Measurements from ENCODE around the gene TP53.

The TP53 gene

DNA sequence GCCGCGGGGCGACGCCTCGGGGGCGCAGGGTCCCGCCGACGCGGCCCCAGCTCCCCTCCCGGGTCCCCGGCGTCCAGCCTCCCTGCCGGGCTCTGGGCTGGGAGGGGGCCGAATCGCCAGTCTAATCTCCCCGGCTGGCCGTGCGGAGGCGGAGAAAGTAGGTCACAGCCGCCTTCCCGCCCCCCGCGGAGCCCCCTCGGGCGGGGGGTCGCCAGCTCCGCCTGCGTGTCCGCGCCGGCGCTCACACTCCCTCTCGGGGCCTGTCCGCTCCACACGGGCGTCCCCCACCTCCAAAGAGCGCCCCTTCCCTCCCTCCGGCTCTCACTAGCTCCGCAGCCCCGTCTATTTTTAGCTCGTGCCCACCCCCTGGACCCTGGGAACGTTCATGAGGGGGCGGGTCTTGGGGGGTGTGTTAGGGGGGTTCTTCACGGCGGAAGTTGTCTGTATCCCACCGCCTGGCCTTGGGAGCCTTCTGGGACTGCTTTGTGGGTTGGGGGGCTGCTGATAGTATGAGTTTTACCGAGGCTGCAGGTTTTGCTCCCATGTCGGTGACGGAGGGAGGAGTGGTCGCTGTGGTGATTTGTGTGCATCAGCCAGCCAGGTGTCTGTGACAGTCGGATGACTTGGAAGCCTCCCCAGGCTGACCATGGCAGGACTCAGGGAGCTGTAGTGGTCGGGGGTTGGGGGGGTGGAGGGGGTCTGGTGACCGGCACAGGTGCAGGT, 35.5 kb downstream of the TP53 start:
- H3K79me2 ChIP-seq (ENCODE audit: insufficient read depth, low read length) = no peaks in the 10 kb centered on the region
- no peak overlapping the region for H3K4me3 ChIP-seq (ENCODE audit: insufficient read depth, low read length, poor library complexity, severe bottlenecking)
- no peaks in the 10 kb centered on the region for H3F3A ChIP-seq (ENCODE audit: insufficient read depth)
- no peak overlapping the region for H3K27ac ChIP-seq (ENCODE audit: low read depth, low read length)
- H3K9me3 ChIP-seq (ENCODE audit: insufficient read depth, low read length) = no peaks in the 10 kb centered on the region
- TF ChIP-seq, protein P1, sequence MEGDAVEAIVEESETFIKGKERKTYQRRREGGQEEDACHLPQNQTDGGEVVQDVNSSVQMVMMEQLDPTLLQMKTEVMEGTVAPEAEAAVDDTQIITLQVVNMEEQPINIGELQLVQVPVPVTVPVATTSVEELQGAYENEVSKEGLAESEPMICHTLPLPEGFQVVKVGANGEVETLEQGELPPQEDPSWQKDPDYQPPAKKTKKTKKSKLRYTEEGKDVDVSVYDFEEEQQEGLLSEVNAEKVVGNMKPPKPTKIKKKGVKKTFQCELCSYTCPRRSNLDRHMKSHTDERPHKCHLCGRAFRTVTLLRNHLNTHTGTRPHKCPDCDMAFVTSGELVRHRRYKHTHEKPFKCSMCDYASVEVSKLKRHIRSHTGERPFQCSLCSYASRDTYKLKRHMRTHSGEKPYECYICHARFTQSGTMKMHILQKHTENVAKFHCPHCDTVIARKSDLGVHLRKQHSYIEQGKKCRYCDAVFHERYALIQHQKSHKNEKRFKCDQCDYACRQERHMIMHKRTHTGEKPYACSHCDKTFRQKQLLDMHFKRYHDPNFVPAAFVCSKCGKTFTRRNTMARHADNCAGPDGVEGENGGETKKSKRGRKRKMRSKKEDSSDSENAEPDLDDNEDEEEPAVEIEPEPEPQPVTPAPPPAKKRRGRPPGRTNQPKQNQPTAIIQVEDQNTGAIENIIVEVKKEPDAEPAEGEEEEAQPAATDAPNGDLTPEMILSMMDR (IDR thresholded peaks at IDR 0.05; ENCODE audit: insufficient read depth, low read length, poor library complexity, severe bottlenecking) = no peak
- TF ChIP-seq EZH2phosphoT487 (conservative IDR thresholded peaks at IDR 0.05; ENCODE audit: low read length) = no peak
- no peaks in the 10 kb centered on the region for H3K9me2 ChIP-seq (replicated peaks; ENCODE audit: insufficient read depth, low read length)
- no peak overlapping the region for H3K9ac ChIP-seq (ENCODE audit: low read length)
- no peaks in the 10 kb centered on the region for H3K36me3 ChIP-seq (ENCODE audit: low read length)
- no peak overlapping the region for H3K4me2 ChIP-seq (ENCODE audit: low read depth, low read length, poor library complexity, severe bottlenecking)
- no peaks in the 10 kb centered on the region for H4K20me1 ChIP-seq (ENCODE audit: low read depth, low read length)
- no peaks in the 10 kb centered on the region for H3K27me3 ChIP-seq (ENCODE audit: low read length)
- H2AFZ ChIP-seq (ENCODE audit: low read depth, low read length, severe bottlenecking) = no peak overlapping the region

DNA sequence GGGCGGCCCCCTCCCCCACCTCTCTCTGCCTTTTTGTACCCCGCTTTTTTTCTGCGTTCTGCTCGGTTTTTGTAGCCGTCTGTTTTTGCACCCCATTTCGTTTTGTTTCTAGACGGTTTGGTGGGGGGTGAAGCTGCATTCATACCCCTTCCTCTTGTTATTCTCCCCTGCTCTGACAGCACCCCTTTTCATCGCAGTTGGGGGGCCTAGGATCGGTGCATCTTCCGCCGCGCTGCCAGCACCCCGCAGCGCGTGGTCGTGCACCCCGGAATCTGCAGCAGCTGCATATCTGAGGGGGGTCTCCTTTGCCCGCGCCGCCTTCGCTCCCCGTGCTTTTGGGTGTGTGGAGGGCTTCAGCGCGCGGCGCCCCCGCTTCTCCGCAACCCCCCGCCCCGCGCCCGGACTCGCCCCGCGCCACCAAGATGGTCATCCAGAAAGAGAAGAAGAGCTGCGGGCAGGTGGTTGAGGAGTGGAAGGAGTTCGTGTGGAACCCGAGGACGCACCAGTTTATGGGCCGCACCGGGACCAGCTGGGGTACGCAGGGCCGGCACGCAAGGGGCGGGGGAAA, 36.1 kb downstream of the TP53 start:
- no peaks in the 10 kb centered on the region for H3K79me2 ChIP-seq (ENCODE audit: insufficient read depth, low read length)
- no peak overlapping the region for H2AFZ ChIP-seq (ENCODE audit: low read depth, low read length, severe bottlenecking)

DNA sequence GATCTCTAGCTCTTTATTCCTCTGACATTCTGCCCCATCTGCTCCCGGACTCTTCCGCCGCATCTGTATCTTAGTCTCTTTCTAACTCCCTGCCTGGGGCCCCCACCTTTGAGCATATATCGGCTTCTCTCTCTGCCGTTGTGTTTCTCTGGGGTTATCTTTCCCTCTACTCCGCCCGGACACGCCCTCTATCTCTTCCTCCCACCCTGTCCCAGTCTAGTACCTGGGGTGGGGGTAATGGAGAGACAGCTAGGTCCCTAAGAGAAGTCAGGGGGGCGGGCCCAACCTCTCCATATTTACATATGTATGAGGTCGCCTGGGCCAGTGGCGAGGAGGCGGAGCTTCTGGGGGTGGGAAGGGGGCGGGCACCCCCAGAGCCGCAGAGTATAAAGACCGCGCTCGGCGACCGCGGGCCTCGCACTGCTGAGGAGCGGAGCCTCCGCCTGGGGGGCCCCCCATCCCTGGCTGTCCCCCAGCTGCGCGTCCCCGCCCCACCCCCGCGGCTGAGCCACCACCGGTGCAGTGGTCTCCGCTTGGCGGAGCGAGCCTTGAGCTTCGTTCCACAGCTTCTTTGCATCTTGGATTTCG, 36.7 kb downstream of the TP53 start, which contains the start of gene ATP1B2:
TSS of gene ATP1B2 (plus strand) at position 418 of the 588 bp plus-strand sequence. CDS start 593 bp downstream, outside the sequence.
- H3K9me3 ChIP-seq (ENCODE audit: insufficient read depth, low read length) = no peaks in the 10 kb centered on the region
- peak within 1 kb of the TSS; percentile 56 for H3K4me2 ChIP-seq (ENCODE audit: low read depth, low read length, poor library complexity, severe bottlenecking)
- H2AFZ ChIP-seq (ENCODE audit: low read depth, low read length, severe bottlenecking) = peak within 1 kb of the TSS; percentile 4
- H3K79me2 ChIP-seq (ENCODE audit: insufficient read depth, low read length) = no peaks in the 10 kb centered on the region
- no peaks in the 10 kb centered on the region for H3F3A ChIP-seq (ENCODE audit: insufficient read depth)
- TF ChIP-seq, protein P1 (IDR thresholded peaks at IDR 0.05; ENCODE audit: insufficient read depth, low read length, poor library complexity, severe bottlenecking) = no peak
- TF ChIP-seq EZH2phosphoT487 (conservative IDR thresholded peaks at IDR 0.05; ENCODE audit: low read length) = no peak
- H3K27ac ChIP-seq (ENCODE audit: low read depth, low read length) = no peak within 1 kb of the TSS
- H3K36me3 ChIP-seq (ENCODE audit: low read length) = no peaks in the 10 kb centered on the region
- no peaks in the 10 kb centered on the region for H3K27me3 ChIP-seq (ENCODE audit: low read length)
- no peaks in the 10 kb centered on the region for H3K9me2 ChIP-seq (replicated peaks; ENCODE audit: insufficient read depth, low read length)
- H3K4me3 ChIP-seq (ENCODE audit: insufficient read depth, low read length, poor library complexity, severe bottlenecking) = peak within 1 kb of the TSS; percentile 22
- H4K20me1 ChIP-seq (ENCODE audit: low read depth, low read length) = no peaks in the 10 kb centered on the region
- peak within 1 kb of the TSS; percentile 14; the same call in 1 of the 2 replicates for H3K9ac ChIP-seq (ENCODE audit: low read length)

More for the DNA sequence above, 36.1 kb downstream of the TP53 start:
- no peaks in the 10 kb centered on the region for H3K36me3 ChIP-seq (ENCODE audit: low read length)
- H4K20me1 ChIP-seq (ENCODE audit: low read depth, low read length) = no peaks in the 10 kb centered on the region
- no peaks in the 10 kb centered on the region for H3K9me3 ChIP-seq (ENCODE audit: insufficient read depth, low read length)
- no peak for TF ChIP-seq EZH2phosphoT487 (conservative IDR thresholded peaks at IDR 0.05; ENCODE audit: low read length)
- TF ChIP-seq, protein P1 (IDR thresholded peaks at IDR 0.05; ENCODE audit: insufficient read depth, low read length, poor library complexity, severe bottlenecking) = no peak
- no peaks in the 10 kb centered on the region for H3F3A ChIP-seq (ENCODE audit: insufficient read depth)
- H3K4me2 ChIP-seq (ENCODE audit: low read depth, low read length, poor library complexity, severe bottlenecking) = peak overlapping the region; percentile 56
- H3K9ac ChIP-seq (ENCODE audit: low read length) = peak overlapping the region; percentile 14; the same call in 1 of the 2 replicates
- H3K27me3 ChIP-seq (ENCODE audit: low read length) = no peaks in the 10 kb centered on the region
- no peak overlapping the region for H3K27ac ChIP-seq (ENCODE audit: low read depth, low read length)
- H3K9me2 ChIP-seq (replicated peaks; ENCODE audit: insufficient read depth, low read length) = no peaks in the 10 kb centered on the region
- peak overlapping the region; percentile 22 for H3K4me3 ChIP-seq (ENCODE audit: insufficient read depth, low read length, poor library complexity, severe bottlenecking)
